Cardiac fibroblast (primary cell): ENCODE measurements around the gene POU5F2.
A peak's percentile ranks its signal among the peaks of the same experiment; 100 is the strongest.

Experiments used
- DNase-seq, 2 donors: peaks; one replicate each; pipeline versions ENCODE4 v3.0.0 to v3.0.0-alpha.2; 2010; ENCODE audit warnings: low read depth in 2 of 2
- H3K4me3 ChIP-seq, 2 donors: replicated peaks in 1 of 2; 1 replicate in 1 of 2; 2 replicates in 1 of 2; pipeline ENCODE4 v1.5.1; 2011; ENCODE audit warnings: low read depth in 2 of 2, low read length in 2 of 2, mild to moderate bottlenecking in 2 of 2, moderate library complexity in 1 of 2
- CTCF ChIP-seq: IDR thresholded peaks from one replicate; pipeline ENCODE4 v1.5.1; 2011; ENCODE audit warnings: low read depth, mild to moderate bottlenecking, low read length, inconsistent platforms

Gene POU5F2

GRCh38 chr5:93731987-93732386 lies 9.4 kb downstream of the POU5F2 start:
- no peak for DNase-seq
- H3K4me3 ChIP-seq: no peak overlapping the region
- TF ChIP-seq CTCF: no peak

GRCh38 chr5:93726595-93726994 lies 14.8 kb downstream of the POU5F2 start:
- no peak for DNase-seq
- no peak for TF ChIP-seq CTCF
- no peak overlapping the region for H3K4me3 ChIP-seq

- peak in 1 of 2 donors; percentile 33 for DNase-seq
- no peak overlapping the region for H3K4me3 ChIP-seq
- TF ChIP-seq CTCF: no peak
Measured at GRCh38 chr5:93724791-93725190, 16.6 kb downstream of the POU5F2 start.

- TF ChIP-seq CTCF: no peak
- no peak for DNase-seq
- no peak overlapping the region for H3K4me3 ChIP-seq
Measured at GRCh38 chr5:93723681-93724080, 17.7 kb downstream of the POU5F2 start.

GRCh38 chr5:93723005-93723404 lies 18.4 kb downstream of the POU5F2 start:
- TF ChIP-seq CTCF: no peak
- DNase-seq: peak; percentile 11 to 31
- no peak overlapping the region for H3K4me3 ChIP-seq

- DNase-seq: no peak
- TF ChIP-seq CTCF: no peak
- no peak overlapping the region for H3K4me3 ChIP-seq
Measured at GRCh38 chr5:93722588-93722987, 18.8 kb downstream of the POU5F2 start.

GRCh38 chr5:93721511-93721910 lies 19.9 kb downstream of the POU5F2 start:
- DNase-seq: no peak
- H3K4me3 ChIP-seq: no peak overlapping the region
- TF ChIP-seq CTCF: no peak
